ENCODE data around the gene PGBD2. TPM values are rescaled to one million over a fixed set of nuclear protein-coding genes. Genes with fewer than 3 reads are reported as not detected.

Gene PGBD2
- polyA plus RNA-seq, 2 of the 4 experiments (the other 2 are of a cell fraction): 5.6 to 7.1 TPM

- FAIRE-seq (no peak), ATAC-seq (no peak), DNase-seq (ENCODE audit: low read depth in 1 of 2, low spot score in 1 of 2) (no peak)
- CTCF ChIA-PET: interaction anchor here (1.0 to 3.4 kb wide), 7 partner anchors 10 to 54 kb away, joined by 3 to 46 read pairs (median 5); partner anchors contain the start of gene ZNF672
- no peak for TF ChIP-seq NPAS2 (CRISPR knock-in tag; IDR thresholded peaks at IDR 0.05; ENCODE audit: borderline replicate concordance)
- TF ChIP-seq, protein P1, sequence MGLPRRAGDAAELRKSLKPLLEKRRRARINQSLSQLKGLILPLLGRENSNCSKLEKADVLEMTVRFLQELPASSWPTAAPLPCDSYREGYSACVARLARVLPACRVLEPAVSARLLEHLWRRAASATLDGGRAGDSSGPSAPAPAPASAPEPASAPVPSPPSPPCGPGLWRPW (IDR thresholded peaks at IDR 0.05): no peak
- TF ChIP-seq JUN (IDR thresholded peaks at IDR 0.05): no peak
- TF ChIP-seq REST (IDR thresholded peaks at IDR 0.05): no peak
- no peak for TF ChIP-seq CHD4 (IDR thresholded peaks at IDR 0.05; ENCODE audit: borderline replicate concordance)
- TF ChIP-seq HOXB5 (CRISPR knock-in tag; IDR thresholded peaks at IDR 0.05): no peak
- no peak for TF ChIP-seq HOXA7 (CRISPR knock-in tag; IDR thresholded peaks at IDR 0.05)
- TF ChIP-seq CHD2 (IDR thresholded peaks at IDR 0.05; ENCODE audit: low read length, partially characterized antibody): no peak
- TF ChIP-seq, protein P2, sequence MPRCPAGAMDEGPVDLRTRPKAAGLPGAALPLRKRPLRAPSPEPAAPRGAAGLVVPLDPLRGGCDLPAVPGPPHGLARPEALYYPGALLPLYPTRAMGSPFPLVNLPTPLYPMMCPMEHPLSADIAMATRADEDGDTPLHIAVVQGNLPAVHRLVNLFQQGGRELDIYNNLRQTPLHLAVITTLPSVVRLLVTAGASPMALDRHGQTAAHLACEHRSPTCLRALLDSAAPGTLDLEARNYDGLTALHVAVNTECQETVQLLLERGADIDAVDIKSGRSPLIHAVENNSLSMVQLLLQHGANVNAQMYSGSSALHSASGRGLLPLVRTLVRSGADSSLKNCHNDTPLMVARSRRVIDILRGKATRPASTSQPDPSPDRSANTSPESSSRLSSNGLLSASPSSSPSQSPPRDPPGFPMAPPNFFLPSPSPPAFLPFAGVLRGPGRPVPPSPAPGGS (IDR thresholded peaks at IDR 0.05): no peak
- H3K4me2 ChIP-seq: peak overlapping the region; percentile 99
- H3K4me3 ChIP-seq: no peak overlapping the region
- H3K27ac ChIP-seq: peak overlapping the region in 1 of 2 experiments; percentile 99; a peak in 2 of 6 replicates
- peaks cover 23% of the 10 kb centered on the region for H3K4me1 ChIP-seq
- no peaks in the 10 kb centered on the region for H3K9me3 ChIP-seq
- 89% methylated on average over 4 of the region's 4 CpGs for WGBS (ENCODE audit: missing lambda C conversion rate)
- POLR2A ChIA-PET: interaction anchor here (1.0 to 3.0 kb wide), 3 partner anchors 13 to 47 kb away, joined by 3 to 53 read pairs (median 36); partner anchors contain the start of genes PGBD2 and ZNF672
Measured at GRCh38 chr1:248860007-248860406, 46.0 kb upstream of the PGBD2 start.

- CTCF ChIA-PET: interaction anchor here (0.9 kb wide), 1 partner anchor 36 kb away, joined by 3 read pairs; the partner anchor contains the start of gene SH3BP5L
- peaks cover 23% of the 10 kb centered on the region for H3K4me1 ChIP-seq
- TF ChIP-seq EHF (CRISPR knock-in tag; IDR thresholded peaks at IDR 0.05): no peak
- TF ChIP-seq CTCF (IDR thresholded peaks at IDR 0.05): no peak
- no peak for TF ChIP-seq CEBPB (IDR thresholded peaks at IDR 0.05)
- TF ChIP-seq FOXS1 (CRISPR knock-in tag; IDR thresholded peaks at IDR 0.05): no peak
- no peak for TF ChIP-seq GATA3 (IDR thresholded peaks at IDR 0.05; ENCODE audit: borderline replicate concordance)
- TF ChIP-seq SREBF2 (IDR thresholded peaks at IDR 0.05): no peak
- TF ChIP-seq HOXA7 (CRISPR knock-in tag; IDR thresholded peaks at IDR 0.05): no peak
- no peak for TF ChIP-seq ZC3H11A (IDR thresholded peaks at IDR 0.05)
- TF ChIP-seq ATOH8 (CRISPR knock-in tag; IDR thresholded peaks at IDR 0.05; ENCODE audit: low read depth): no peak
- TF ChIP-seq EP300 (IDR thresholded peaks at IDR 0.05): no peak
- no peak for TF ChIP-seq KDM5A (IDR thresholded peaks at IDR 0.05)
- TF ChIP-seq PHF8 (IDR thresholded peaks at IDR 0.05; ENCODE audit: borderline replicate concordance, low read depth): no peak
- no peak for TF ChIP-seq MAFK (IDR thresholded peaks at IDR 0.05; ENCODE audit: partially characterized antibody)
- H3K9me3 ChIP-seq: no peaks in the 10 kb centered on the region
- H3K4me3 ChIP-seq: no peak overlapping the region
- FAIRE-seq (no peak), DNase-seq (ENCODE audit: low read depth in 1 of 2, low spot score in 1 of 2) (no peak), ATAC-seq (no peak)
- no peak overlapping the region for H3K27ac ChIP-seq
- H3K4me2 ChIP-seq: no peak overlapping the region
- 73% methylated on average over 2 of the region's 2 CpGs for WGBS (ENCODE audit: missing lambda C conversion rate)
- POLR2A ChIA-PET: interaction anchor here (1.6 kb wide), 1 partner anchor 36 kb away, joined by 5 read pairs; the partner anchor contains the start of gene SH3BP5L
Measured at GRCh38 chr1:248861616-248862015, 44.4 kb upstream of the PGBD2 start.

Measured in A549 (cell line).